ENCODE data around the gene RHOC.

DNA sequence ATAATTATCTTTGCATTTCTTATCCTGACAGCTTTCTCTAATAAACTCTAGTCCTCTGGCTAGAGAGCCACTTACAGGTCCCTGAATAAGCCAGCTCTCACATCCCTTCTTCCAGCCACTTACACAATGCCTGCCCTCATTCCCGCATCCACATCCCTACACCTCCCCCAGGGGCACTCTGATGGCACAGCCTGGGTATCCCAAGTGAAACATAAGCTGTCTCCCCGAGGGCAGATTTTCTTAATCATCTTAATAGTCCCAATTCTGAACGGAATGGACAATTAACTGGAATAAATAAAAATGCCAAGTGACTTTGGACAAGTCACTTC is 4.9 kb downstream of the RHOC start:
- TF ChIP-seq POLR2A (IDR thresholded peaks at IDR 0.05; ENCODE audit: low read depth, low read length) (no peak), POLR2AphosphoS5 (IDR thresholded peaks at IDR 0.05; ENCODE audit: low read depth, low read length) (no peak; the same call in 1 of the 2 replicates), TAF1 (IDR thresholded peaks at IDR 0.05; ENCODE audit: borderline replicate concordance, low read depth, low read length) (no peak)
